Coronary artery (tissue), 2 donors: Measurements from ENCODE around the gene FREM3.
"Not testable (repeated sequence)": the region's sequence is repeated elsewhere in the genome, so short reads cannot be mapped to it uniquely, and the experiment has no call there.

ENCODE experiments used
- DNase-seq: peaks from one replicate; pipeline ENCODE4 v3.0.0-alpha.2; 2017; ENCODE audit warnings: low spot score
- H3K27ac ChIP-seq, 2 donors: fragments of 200-600 bp; sonication (generic); one replicate each; pipeline ENCODE4 v1.5.1; 2016 to 2019
- H3K4me3 ChIP-seq: fragments of 200-600 bp; sonication (generic); 2 replicates; pipeline ENCODE4 v1.5.1; 2016; ENCODE audit warnings: mild to moderate bottlenecking, moderate library complexity
- CTCF ChIP-seq: fragments of 200-600 bp; sonication (generic); IDR thresholded peaks from one replicate; pipeline ENCODE4 v1.5.1; 2019; ENCODE audit warnings: antibody characterized with exemption

The FREM3 gene

GRCh38 chr4:143726714-143727113 lies 26.2 kb upstream of the FREM3 start:
- no peak for TF ChIP-seq CTCF
- Histone ChIP-seq H3K4me3 (no peak overlapping the region), H3K27ac (no peak overlapping the region)
- DNase-seq: no peak

GRCh38 chr4:143721317-143721716 lies 20.8 kb upstream of the FREM3 start:
- Histone ChIP-seq H3K4me3 (no peak overlapping the region), H3K27ac (no peak overlapping the region)
- no peak for DNase-seq
- no peak for TF ChIP-seq CTCF

GRCh38 chr4:143718748-143719147 lies 18.3 kb upstream of the FREM3 start:
- H3K27ac ChIP-seq, H3K4me3 ChIP-seq, DNase-seq: not testable (repeated sequence)

DNA sequence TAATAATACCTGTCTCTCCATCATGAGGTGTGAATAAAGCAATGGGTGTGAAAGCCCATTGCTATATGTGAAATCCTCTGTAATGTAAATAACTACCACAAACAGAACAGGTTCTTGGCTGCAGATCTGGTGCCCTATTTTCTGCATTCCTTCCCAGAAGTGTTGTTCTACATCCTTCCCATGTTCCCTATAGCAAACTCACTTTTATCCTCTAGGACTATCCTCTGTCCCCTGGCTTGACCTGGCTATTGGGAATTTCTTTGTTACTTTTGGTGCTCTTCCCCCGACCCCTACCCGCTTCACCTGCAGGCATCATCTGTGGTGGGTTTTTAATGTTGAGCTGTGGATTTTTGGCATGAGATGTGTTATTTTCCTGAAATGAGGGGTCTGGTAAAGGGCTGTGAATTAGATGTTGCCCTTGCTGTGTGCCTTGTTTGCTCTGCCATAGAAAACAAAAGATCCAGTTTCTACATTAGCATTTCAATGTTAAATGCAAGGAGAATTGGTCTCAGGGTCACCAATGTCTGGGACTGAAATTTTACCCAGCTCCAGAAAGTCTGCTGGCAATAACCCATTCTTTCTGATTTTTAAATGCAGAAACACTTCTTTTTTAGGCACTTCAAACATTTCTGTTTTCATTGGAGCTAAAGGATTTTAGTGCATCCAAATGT lies 13.6 kb upstream of the FREM3 start:
- no peak for DNase-seq
- H3K27ac ChIP-seq: no peak overlapping the region
- no peak overlapping the region for H3K4me3 ChIP-seq
- TF ChIP-seq CTCF: no peak

- DNase-seq: no peak
- H3K27ac ChIP-seq: no peak overlapping the region
- TF ChIP-seq CTCF: no peak
- H3K4me3 ChIP-seq: no peak overlapping the region
These were observed 13.1 kb upstream of the FREM3 start for GRCh38 chr4:143713553-143713952.

DNA sequence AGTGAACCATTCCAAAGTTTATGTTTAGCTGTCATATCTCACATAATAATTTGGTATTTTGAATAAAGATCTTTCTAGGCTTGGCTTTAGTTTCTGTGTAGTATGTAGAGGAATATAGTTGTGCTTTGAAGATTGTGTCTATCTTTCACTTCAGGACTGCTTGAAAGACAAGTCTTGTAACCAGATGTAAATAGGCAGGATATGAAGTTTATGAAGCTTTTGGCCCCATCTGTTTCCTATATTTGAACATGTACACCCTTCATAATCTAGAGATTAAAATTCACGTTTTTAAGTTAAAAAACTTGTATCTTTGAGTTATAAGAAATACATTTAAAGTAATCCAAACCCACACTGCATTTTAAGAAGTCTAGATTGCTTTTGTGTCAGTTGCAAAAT lies 11.7 kb upstream of the FREM3 start:
- no peak for DNase-seq
- no peak for TF ChIP-seq CTCF
- Histone ChIP-seq H3K4me3 (no peak overlapping the region), H3K27ac (no peak overlapping the region)

DNA sequence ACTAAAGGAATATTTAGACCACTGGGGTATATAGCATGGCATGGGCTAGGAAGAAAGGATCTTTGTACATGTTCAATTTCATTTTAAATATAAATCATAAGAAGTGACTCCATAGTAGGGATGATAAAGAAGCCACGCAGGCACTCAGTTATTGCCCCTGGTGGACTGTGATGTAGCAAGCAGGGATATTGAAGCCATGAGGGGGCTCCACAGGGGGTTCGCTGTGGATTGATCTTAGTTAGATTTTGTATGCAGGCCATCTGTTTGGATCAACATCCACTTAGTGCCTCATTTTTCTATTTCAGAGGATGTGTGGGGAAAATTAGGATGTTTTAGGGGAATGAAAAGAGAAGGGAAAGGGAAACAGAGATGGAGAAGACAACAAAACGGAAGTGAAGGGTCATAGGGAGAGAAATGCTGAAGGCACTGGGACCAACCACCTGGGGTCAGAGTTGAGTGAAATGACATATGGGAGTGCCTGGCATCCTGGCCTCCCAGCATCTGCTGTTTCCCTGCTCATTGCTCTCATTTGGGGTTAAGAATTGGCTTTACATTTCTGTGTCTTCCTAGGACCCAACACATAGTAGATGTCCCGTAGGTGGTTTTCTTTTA lies 11.2 kb upstream of the FREM3 start:
- no peak overlapping the region for H3K27ac ChIP-seq
- no peak overlapping the region for H3K4me3 ChIP-seq
- TF ChIP-seq CTCF: no peak
- no peak for DNase-seq
